Vagina (tissue), 2 donors: ENCODE results near the gene KNDC1. TPM values are rescaled to one million over a fixed set of nuclear protein-coding genes. Genes with fewer than 3 reads are reported as not detected.

ENCODE experiments used
- DNase-seq, 2 donors: peaks; one replicate each; pipeline ENCODE4 v3.0.0-alpha.2; 2017; ENCODE audit errors: extremely low spot score in 2 of 2
- H3K27ac ChIP-seq: fragments of 200-600 bp; sonication (generic); one replicate; pipeline ENCODE4 v1.5.1; 2019
- H3K27me3 ChIP-seq: fragments of 200-600 bp; sonication (generic); one replicate; pipeline ENCODE4 v1.5.1; 2019
- H3K36me3 ChIP-seq, 2 donors: fragments of 200-600 bp; sonication (generic); one replicate each; pipeline ENCODE4 v1.5.1; 2017 to 2019
- H3K4me1 ChIP-seq: fragments of 200-600 bp; sonication (generic); one replicate; pipeline ENCODE4 v1.5.1; 2019
- H3K4me3 ChIP-seq, 2 donors: fragments of 200-600 bp; sonication (generic); 1 replicate in 1 of 2; 2 replicates in 1 of 2; pipeline ENCODE4 v1.5.1; 2016 to 2019
- H3K9me3 ChIP-seq: fragments of 200-600 bp; sonication (generic); one replicate; pipeline ENCODE4 v1.5.1; 2019
- POLR2A ChIP-seq, 2 donors: fragments of 450-650 bp; IDR thresholded peaks; one replicate each; pipeline ENCODE4 v1.6.1; 2017; ENCODE audit warnings: antibody characterized with exemption in 2 of 2, mild to moderate bottlenecking in 2 of 2, moderate library complexity in 2 of 2
- POLR2AphosphoS5 ChIP-seq, 2 donors: sonication (generic); formaldehyde crosslinking; IDR thresholded peaks; one replicate each; pipeline ENCODE4 v1.9.0; 2017; ENCODE audit warnings: antibody characterized with exemption in 2 of 2, mild to moderate bottlenecking in 2 of 2, low read depth in 1 of 2; ENCODE audit not compliant: insufficient read depth in 1 of 2
- intact Hi-C: fragments of 100-400 bp; cut with DNase I; formaldehyde crosslinking; loops from one replicate; pipeline ENCODE4 v1.15.1; 2023
- total RNA-seq: library from RNA; depleted of rRNA; stranded (reverse); fragments of >200 nt; gene quantifications from one replicate; pipeline ENCODE4 v1.2.3, GENCODE V29; 2016
- TF ChIP-seq, protein P1 (sequence below), 3 experiments: fragments of 450-650 bp in 2 of 3; fragments of 200-600 bp in 1 of 3; sonication (generic) in 1 of 3; IDR thresholded peaks; one replicate each; pipeline ENCODE4 v1.5.1; 2017 to 2019; ENCODE audit warnings: antibody characterized with exemption in 3 of 3, mild to moderate bottlenecking in 2 of 3, moderate library complexity in 2 of 3

KNDC1 gene
- total RNA-seq, 1 donor from 2014 or later: 3.4 TPM

DNA sequence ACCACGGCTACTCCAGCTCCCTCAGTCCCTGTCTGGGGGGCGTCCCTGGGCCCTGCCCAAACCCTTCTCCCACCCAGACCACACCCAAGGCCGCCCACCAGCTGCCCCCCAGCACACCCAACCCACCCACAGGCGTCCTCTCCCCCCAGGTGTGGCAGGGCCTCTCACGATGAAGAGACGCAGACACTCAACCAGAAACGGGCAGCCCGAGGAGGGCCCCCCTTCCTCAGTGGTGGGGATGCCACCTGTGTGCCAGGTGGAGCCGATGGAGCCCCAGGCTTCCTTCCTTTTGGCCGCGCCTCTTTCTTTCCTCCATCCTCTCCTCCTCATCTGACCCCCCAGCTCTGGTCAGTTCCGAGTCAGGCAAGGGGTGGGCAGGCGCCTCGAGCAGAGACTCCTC is 43.6 kb upstream of the KNDC1 start:
- Histone ChIP-seq H3K4me1 (no peaks in the 10 kb centered on the region), H3K4me3 (no peak overlapping the region), H3K27me3 (no peaks in the 10 kb centered on the region), H3K9me3 (no peaks in the 10 kb centered on the region), H3K36me3 (no peaks in the 10 kb centered on the region), H3K27ac (no peak overlapping the region)
- TF ChIP-seq POLR2A (IDR thresholded peaks at IDR 0.05) (no peak), POLR2AphosphoS5 (IDR thresholded peaks at IDR 0.05; ENCODE audit: insufficient read depth in 1 of 2, low read depth in 1 of 2) (no peak)
- TF ChIP-seq, protein P1, sequence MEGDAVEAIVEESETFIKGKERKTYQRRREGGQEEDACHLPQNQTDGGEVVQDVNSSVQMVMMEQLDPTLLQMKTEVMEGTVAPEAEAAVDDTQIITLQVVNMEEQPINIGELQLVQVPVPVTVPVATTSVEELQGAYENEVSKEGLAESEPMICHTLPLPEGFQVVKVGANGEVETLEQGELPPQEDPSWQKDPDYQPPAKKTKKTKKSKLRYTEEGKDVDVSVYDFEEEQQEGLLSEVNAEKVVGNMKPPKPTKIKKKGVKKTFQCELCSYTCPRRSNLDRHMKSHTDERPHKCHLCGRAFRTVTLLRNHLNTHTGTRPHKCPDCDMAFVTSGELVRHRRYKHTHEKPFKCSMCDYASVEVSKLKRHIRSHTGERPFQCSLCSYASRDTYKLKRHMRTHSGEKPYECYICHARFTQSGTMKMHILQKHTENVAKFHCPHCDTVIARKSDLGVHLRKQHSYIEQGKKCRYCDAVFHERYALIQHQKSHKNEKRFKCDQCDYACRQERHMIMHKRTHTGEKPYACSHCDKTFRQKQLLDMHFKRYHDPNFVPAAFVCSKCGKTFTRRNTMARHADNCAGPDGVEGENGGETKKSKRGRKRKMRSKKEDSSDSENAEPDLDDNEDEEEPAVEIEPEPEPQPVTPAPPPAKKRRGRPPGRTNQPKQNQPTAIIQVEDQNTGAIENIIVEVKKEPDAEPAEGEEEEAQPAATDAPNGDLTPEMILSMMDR (IDR thresholded peaks at IDR 0.05): no peak
- no peak for DNase-seq
- intact Hi-C loops: no loop called here

DNA sequence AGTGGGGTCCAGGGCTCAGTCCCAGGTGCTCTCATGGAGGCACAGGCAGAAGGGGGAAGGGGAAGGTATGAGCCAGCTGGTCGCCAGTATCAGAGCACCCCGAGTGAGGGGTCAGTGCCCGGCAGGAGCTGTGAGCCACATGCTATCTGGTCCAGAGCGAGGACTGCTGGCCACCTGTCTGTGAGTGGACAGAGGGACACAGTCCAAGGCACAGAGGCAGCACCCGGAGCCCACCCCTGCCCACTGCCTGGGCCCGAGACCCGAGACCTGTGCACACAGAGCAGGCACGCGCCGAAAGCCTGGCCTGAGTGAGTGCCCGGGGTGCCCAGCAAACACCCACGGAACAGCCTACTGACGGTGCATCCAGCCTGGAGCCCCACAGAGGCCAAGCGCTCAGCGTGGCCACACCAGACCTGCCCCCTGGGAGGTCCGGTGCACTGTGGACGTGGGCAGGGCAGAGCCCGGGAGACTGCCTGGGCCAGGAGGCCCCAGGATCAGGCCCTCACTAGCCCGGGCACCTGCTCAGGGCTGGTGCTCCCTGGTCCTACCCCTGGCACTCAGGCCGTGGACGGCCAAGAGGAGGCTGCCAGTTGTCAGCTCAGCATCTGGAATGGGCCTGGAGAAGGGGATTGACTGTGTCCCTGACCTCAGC is 42.9 kb upstream of the KNDC1 start:
- no peak overlapping the region for H3K4me3 ChIP-seq
- no peaks in the 10 kb centered on the region for H3K27me3 ChIP-seq
- no peaks in the 10 kb centered on the region for H3K4me1 ChIP-seq
- intact Hi-C loops: no loop called here
- H3K36me3 ChIP-seq: no peaks in the 10 kb centered on the region
- no peak for DNase-seq
- no peaks in the 10 kb centered on the region for H3K9me3 ChIP-seq
- H3K27ac ChIP-seq: no peak overlapping the region
- no peak for TF ChIP-seq POLR2A (IDR thresholded peaks at IDR 0.05)
- no peak for TF ChIP-seq POLR2AphosphoS5 (IDR thresholded peaks at IDR 0.05; ENCODE audit: insufficient read depth in 1 of 2, low read depth in 1 of 2)
- TF ChIP-seq, protein P1 (IDR thresholded peaks at IDR 0.05): no peak

DNA sequence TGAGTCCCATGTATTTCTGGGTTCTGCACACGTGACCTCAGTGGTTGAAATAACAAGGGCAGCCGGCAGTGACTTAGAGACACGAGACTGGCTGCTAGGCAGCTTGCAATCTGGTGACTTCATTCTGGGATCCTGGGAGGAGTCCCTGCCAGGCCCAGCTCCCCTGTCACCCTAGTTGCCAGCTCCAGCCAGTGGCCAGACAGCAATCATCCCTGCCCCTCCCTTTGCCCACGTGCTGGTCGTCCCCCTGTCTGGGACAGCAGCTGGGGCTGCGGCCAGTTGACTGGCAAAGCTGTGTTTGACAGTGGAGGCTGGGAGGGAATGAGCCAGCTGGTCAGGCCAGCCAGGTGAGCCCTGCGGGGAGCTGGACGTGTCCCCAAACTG is 42.3 kb upstream of the KNDC1 start:
- H3K27ac ChIP-seq: no peak overlapping the region
- no peaks in the 10 kb centered on the region for H3K27me3 ChIP-seq
- H3K4me3 ChIP-seq: no peak overlapping the region
- intact Hi-C loops: no loop called here
- TF ChIP-seq POLR2AphosphoS5 (IDR thresholded peaks at IDR 0.05; ENCODE audit: insufficient read depth in 1 of 2, low read depth in 1 of 2): no peak
- TF ChIP-seq, protein P1 (IDR thresholded peaks at IDR 0.05): no peak
- TF ChIP-seq POLR2A (IDR thresholded peaks at IDR 0.05): no peak
- DNase-seq: no peak
- no peaks in the 10 kb centered on the region for H3K9me3 ChIP-seq
- no peaks in the 10 kb centered on the region for H3K36me3 ChIP-seq
- H3K4me1 ChIP-seq: no peaks in the 10 kb centered on the region

DNA sequence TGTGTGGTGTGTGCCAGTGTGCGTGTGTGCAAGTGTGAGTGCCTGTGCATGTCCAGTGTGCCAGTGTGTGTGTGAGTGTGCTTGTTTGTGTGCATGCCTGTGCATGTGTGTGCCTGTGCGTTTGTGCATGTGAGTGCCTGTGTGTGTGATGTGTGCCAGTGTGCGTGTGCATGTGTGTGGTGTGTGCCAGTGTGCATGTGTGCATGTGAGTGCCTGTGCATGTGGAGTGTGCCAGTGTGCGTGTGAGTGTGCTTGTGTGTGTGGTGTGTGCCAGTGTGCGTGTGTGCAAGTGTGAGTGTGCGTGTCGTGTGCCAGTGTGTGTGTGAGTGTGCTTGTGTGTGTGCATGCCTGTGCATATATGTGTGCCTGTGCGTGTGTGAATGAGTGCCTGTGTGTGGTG is 38.5 kb upstream of the KNDC1 start:
- no peaks in the 10 kb centered on the region for H3K4me1 ChIP-seq
- no peak for DNase-seq
- H3K4me3 ChIP-seq: no peak overlapping the region
- intact Hi-C loops: no loop called here
- no peaks in the 10 kb centered on the region for H3K9me3 ChIP-seq
- H3K36me3 ChIP-seq: no peaks in the 10 kb centered on the region
- no peak for TF ChIP-seq POLR2AphosphoS5 (IDR thresholded peaks at IDR 0.05; ENCODE audit: insufficient read depth in 1 of 2, low read depth in 1 of 2)
- TF ChIP-seq, protein P1 (IDR thresholded peaks at IDR 0.05): no peak
- TF ChIP-seq POLR2A (IDR thresholded peaks at IDR 0.05): no peak
- H3K27me3 ChIP-seq: no peaks in the 10 kb centered on the region
- H3K27ac ChIP-seq: no peak overlapping the region

DNA sequence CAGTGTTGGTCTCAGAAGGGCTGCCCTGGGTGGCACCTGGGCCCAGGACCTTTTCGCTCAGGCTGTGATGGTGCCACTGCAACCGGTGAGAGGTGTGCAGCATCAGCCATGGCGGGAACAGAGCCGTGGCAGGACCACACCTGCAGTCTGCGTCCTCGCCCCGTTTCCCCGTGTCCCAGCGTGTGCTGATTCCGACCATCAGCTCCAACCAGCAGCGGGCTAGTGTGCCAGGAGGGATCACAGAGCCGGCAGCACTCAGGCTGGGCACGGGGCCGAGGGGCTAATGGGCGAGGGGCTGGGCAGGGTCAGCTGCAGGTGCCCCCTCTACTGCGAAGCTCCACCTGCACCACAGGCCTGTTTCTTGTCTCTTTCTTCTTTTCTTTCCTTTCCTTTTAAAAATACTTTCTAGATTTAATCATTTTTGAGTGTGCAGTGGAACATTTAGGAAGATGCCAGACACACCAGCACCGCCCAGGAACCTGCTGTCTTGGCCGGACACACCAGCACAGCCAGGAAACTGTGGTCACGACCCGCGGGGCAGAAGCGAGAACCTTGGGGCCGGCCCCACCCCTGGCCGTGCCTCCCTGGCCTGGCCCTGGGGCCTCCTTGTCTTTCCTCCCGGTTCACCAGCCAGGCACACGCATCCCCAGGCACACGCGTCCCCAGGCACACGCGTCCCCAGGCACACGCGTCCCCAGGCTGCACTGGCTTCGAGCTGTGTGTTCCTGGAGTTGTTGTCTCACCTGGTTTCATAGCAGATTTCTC is 37.7 kb upstream of the KNDC1 start:
- Histone ChIP-seq H3K4me1 (no peaks in the 10 kb centered on the region), H3K27me3 (no peaks in the 10 kb centered on the region), H3K9me3 (no peaks in the 10 kb centered on the region), H3K27ac (no peak overlapping the region), H3K36me3 (no peaks in the 10 kb centered on the region), H3K4me3 (no peak overlapping the region)
- intact Hi-C loops: no loop called here
- no peak for TF ChIP-seq POLR2AphosphoS5 (IDR thresholded peaks at IDR 0.05; ENCODE audit: insufficient read depth in 1 of 2, low read depth in 1 of 2)
- TF ChIP-seq POLR2A (IDR thresholded peaks at IDR 0.05): no peak
- TF ChIP-seq, protein P1 (IDR thresholded peaks at IDR 0.05): no peak
- no peak for DNase-seq
